Measurements from ENCODE around the gene RGS3. TPM values are rescaled to one million over a fixed set of nuclear protein-coding genes. Genes with fewer than 3 reads are reported as not detected.

RGS3 gene
- total RNA-seq, 3 donors from 2014 or later: 51.4 to 65.9 (median 63.5) TPM

GRCh38 chr9:113591899-113592625, 128.5 kb downstream of the RGS3 start:
- H3K36me3 Mint-ChIP-seq (ENCODE audit: insufficient read depth): peaks cover 18% of the 10 kb centered on the region
- ATAC-seq: peak in 1 of 2 donors; percentile 16
- H3K4me3 Mint-ChIP-seq: no peak overlapping the region

GRCh38 chr9:113592876-113593575, 129.5 kb downstream of the RGS3 start:
- Mint-ChIP-seq H3K4me1 (ENCODE audit: low read depth) (peaks cover 20% of the 10 kb centered on the region), H3K36me3 (ENCODE audit: insufficient read depth) (peaks cover 18% of the 10 kb centered on the region), H3K9me3 (no peaks in the 10 kb centered on the region), H3K4me3 (no peak overlapping the region), H3K27me3 (ENCODE audit: low read depth) (no peaks in the 10 kb centered on the region)
- no peak for DNase-seq
- no peak for ATAC-seq

More at GRCh38 chr9:113591899-113592625, 128.5 kb downstream of the RGS3 start:
- peaks cover 25% of the 10 kb centered on the region for H3K4me1 Mint-ChIP-seq (ENCODE audit: low read depth)
- no peaks in the 10 kb centered on the region for H3K9me3 Mint-ChIP-seq
- no peaks in the 10 kb centered on the region for H3K27me3 Mint-ChIP-seq (ENCODE audit: low read depth)
- no peak for DNase-seq

- DNase-seq (no peak), ATAC-seq (no peak)
Observed at GRCh38 chr9:113593682-113594281, 130.3 kb downstream of the RGS3 start.

GRCh38 chr9:113594484-113595299, 131.2 kb downstream of the RGS3 start:
- H3K4me1 Mint-ChIP-seq (ENCODE audit: low read depth): peaks cover 11% of the 10 kb centered on the region
- H3K36me3 Mint-ChIP-seq (ENCODE audit: insufficient read depth): peaks cover 18% of the 10 kb centered on the region
- no peak overlapping the region for H3K4me3 Mint-ChIP-seq
- no peaks in the 10 kb centered on the region for H3K9me3 Mint-ChIP-seq
- H3K27me3 Mint-ChIP-seq (ENCODE audit: low read depth): no peaks in the 10 kb centered on the region
- ATAC-seq (no peak), DNase-seq (no peak)

More at GRCh38 chr9:113593682-113594281, 130.3 kb downstream of the RGS3 start:
- H3K27me3 Mint-ChIP-seq (ENCODE audit: low read depth): no peaks in the 10 kb centered on the region
- peaks cover 13% of the 10 kb centered on the region for H3K4me1 Mint-ChIP-seq (ENCODE audit: low read depth)
- no peaks in the 10 kb centered on the region for H3K9me3 Mint-ChIP-seq
- no peak overlapping the region for H3K4me3 Mint-ChIP-seq
- H3K36me3 Mint-ChIP-seq (ENCODE audit: insufficient read depth): peaks cover 18% of the 10 kb centered on the region

- ATAC-seq: no peak
- Mint-ChIP-seq H3K4me3 (no peak overlapping the region), H3K4me1 (ENCODE audit: low read depth) (peaks cover 6% of the 10 kb centered on the region), H3K36me3 (ENCODE audit: insufficient read depth) (peaks cover 15% of the 10 kb centered on the region), H3K9me3 (no peaks in the 10 kb centered on the region), H3K27me3 (ENCODE audit: low read depth) (no peaks in the 10 kb centered on the region)
- DNase-seq: no peak
Observed at GRCh38 chr9:113596616-113597320, 133.2 kb downstream of the RGS3 start.

GRCh38 chr9:113597390-113598241, 134.1 kb downstream of the RGS3 start:
- Mint-ChIP-seq H3K4me3 (no peak overlapping the region), H3K9me3 (no peaks in the 10 kb centered on the region), H3K27me3 (ENCODE audit: low read depth) (no peaks in the 10 kb centered on the region), H3K36me3 (ENCODE audit: insufficient read depth) (peaks cover 14% of the 10 kb centered on the region), H3K4me1 (ENCODE audit: low read depth) (peaks cover 7% of the 10 kb centered on the region)
- ATAC-seq (no peak), DNase-seq (no peak)

GRCh38 chr9:113598451-113598850, 134.9 kb downstream of the RGS3 start:
- H3K27me3 Mint-ChIP-seq (ENCODE audit: low read depth): no peaks in the 10 kb centered on the region
- no peaks in the 10 kb centered on the region for H3K9me3 Mint-ChIP-seq
- no peak for ATAC-seq
- H3K4me1 Mint-ChIP-seq (ENCODE audit: low read depth): peaks cover 2% of the 10 kb centered on the region
- H3K36me3 Mint-ChIP-seq (ENCODE audit: insufficient read depth): peaks cover 11% of the 10 kb centered on the region
- H3K4me3 Mint-ChIP-seq: no peak overlapping the region
- DNase-seq: no peak

- H3K4me1 Mint-ChIP-seq (ENCODE audit: low read depth): peaks cover 2% of the 10 kb centered on the region
- DNase-seq (no peak), ATAC-seq (no peak)
- H3K4me3 Mint-ChIP-seq: no peak overlapping the region
- H3K36me3 Mint-ChIP-seq (ENCODE audit: insufficient read depth): peaks cover 11% of the 10 kb centered on the region
- H3K27me3 Mint-ChIP-seq (ENCODE audit: low read depth): no peaks in the 10 kb centered on the region
- H3K9me3 Mint-ChIP-seq: no peaks in the 10 kb centered on the region
Observed at GRCh38 chr9:113598883-113599282, 135.4 kb downstream of the RGS3 start.

- Mint-ChIP-seq H3K4me1 (ENCODE audit: low read depth) (peaks cover 2% of the 10 kb centered on the region), H3K27me3 (ENCODE audit: low read depth) (no peaks in the 10 kb centered on the region), H3K9me3 (no peaks in the 10 kb centered on the region), H3K36me3 (ENCODE audit: insufficient read depth) (peaks cover 11% of the 10 kb centered on the region), H3K4me3 (no peak overlapping the region)
- DNase-seq: no peak
- ATAC-seq: no peak
Observed at GRCh38 chr9:113599646-113600022, 136.1 kb downstream of the RGS3 start.

- peaks cover 2% of the 10 kb centered on the region for H3K4me1 Mint-ChIP-seq (ENCODE audit: low read depth)
- ATAC-seq (no peak), DNase-seq (no peak)
- H3K36me3 Mint-ChIP-seq (ENCODE audit: insufficient read depth): peaks cover 11% of the 10 kb centered on the region
- H3K4me3 Mint-ChIP-seq: no peak overlapping the region
- H3K27me3 Mint-ChIP-seq (ENCODE audit: low read depth): no peaks in the 10 kb centered on the region
- no peaks in the 10 kb centered on the region for H3K9me3 Mint-ChIP-seq
Observed at GRCh38 chr9:113600023-113600823, 136.7 kb downstream of the RGS3 start.

- no peak for DNase-seq
- H3K36me3 Mint-ChIP-seq (ENCODE audit: insufficient read depth): peaks cover 7% of the 10 kb centered on the region
- H3K4me3 Mint-ChIP-seq: no peak overlapping the region
- no peaks in the 10 kb centered on the region for H3K9me3 Mint-ChIP-seq
- H3K27me3 Mint-ChIP-seq (ENCODE audit: low read depth): no peaks in the 10 kb centered on the region
- H3K4me1 Mint-ChIP-seq (ENCODE audit: low read depth): peaks cover 2% of the 10 kb centered on the region
- no peak for ATAC-seq
Observed at GRCh38 chr9:113600871-113601614, 137.5 kb downstream of the RGS3 start.

GRCh38 chr9:113601656-113602055, 138.1 kb downstream of the RGS3 start:
- H3K4me3 Mint-ChIP-seq: no peak overlapping the region
- no peak for ATAC-seq
- H3K36me3 Mint-ChIP-seq (ENCODE audit: insufficient read depth): peaks cover 3% of the 10 kb centered on the region
- no peaks in the 10 kb centered on the region for H3K27me3 Mint-ChIP-seq (ENCODE audit: low read depth)
- no peaks in the 10 kb centered on the region for H3K9me3 Mint-ChIP-seq
- no peak for DNase-seq
- peaks cover 2% of the 10 kb centered on the region for H3K4me1 Mint-ChIP-seq (ENCODE audit: low read depth)
